Lower lobe of right lung (tissue), 2 donors: ENCODE data around the gene GAS2. TPM values are rescaled to one million over a fixed set of nuclear protein-coding genes. Genes with fewer than 3 reads are reported as not detected.

Source experiments
- ATAC-seq, 2 donors: fragments of 200-7000 bp; cut with Tn5 transposase; one replicate each; pipeline ENCODE4 v1.9.1; 2020 to 2022; ENCODE audit warnings: mild to moderate bottlenecking in 2 of 2, moderate library complexity in 2 of 2
- DNase-seq: peaks from one replicate; pipeline ENCODE4 v3.0.0-alpha.2; 2020
- H3K27ac ChIP-seq: fragments of 200-600 bp; one replicate; pipeline ENCODE4 v1.8.0; 2022
- H3K27me3 ChIP-seq: fragments of 200-600 bp; one replicate; pipeline ENCODE4 v1.8.0; 2022; ENCODE audit warnings: low read depth
- H3K36me3 ChIP-seq: fragments of 200-600 bp; one replicate; pipeline ENCODE4 v1.8.0; 2022; ENCODE audit warnings: mild to moderate bottlenecking
- H3K4me1 ChIP-seq: fragments of 200-600 bp; one replicate; pipeline ENCODE4 v1.8.0; 2022
- H3K4me3 ChIP-seq: fragments of 200-600 bp; one replicate; pipeline ENCODE4 v1.8.0; 2022; ENCODE audit warnings: mild to moderate bottlenecking
- H3K9me3 ChIP-seq: fragments of 200-600 bp; one replicate; pipeline ENCODE4 v1.8.0; 2022
- intact Hi-C: fragments of 100-400 bp; cut with DNase I; formaldehyde crosslinking; loops from one replicate; pipeline ENCODE4 v1.11.0; 2022
- total RNA-seq: library from RNA; stranded (reverse); fragmentation: NEBNext Ultra II Directional; extraction: Animal tissue kit (Norgen Biotek cat#: 25700); gene quantifications from one replicate; pipeline ENCODE4 v1.2.1, GENCODE V29; 2021
- TF ChIP-seq, protein P1 (sequence below): fragments of 200-600 bp; IDR thresholded peaks from one replicate; pipeline ENCODE4 v1.8.0; 2022; ENCODE audit warnings: antibody characterized with exemption, mild to moderate bottlenecking
- donor health status: DM: no; HTN: yes; CAD: no; lungs with severe emphysema.

GAS2 gene
- total RNA-seq, 1 donor from 2014 or later, result 2.6 TPM

DNA sequence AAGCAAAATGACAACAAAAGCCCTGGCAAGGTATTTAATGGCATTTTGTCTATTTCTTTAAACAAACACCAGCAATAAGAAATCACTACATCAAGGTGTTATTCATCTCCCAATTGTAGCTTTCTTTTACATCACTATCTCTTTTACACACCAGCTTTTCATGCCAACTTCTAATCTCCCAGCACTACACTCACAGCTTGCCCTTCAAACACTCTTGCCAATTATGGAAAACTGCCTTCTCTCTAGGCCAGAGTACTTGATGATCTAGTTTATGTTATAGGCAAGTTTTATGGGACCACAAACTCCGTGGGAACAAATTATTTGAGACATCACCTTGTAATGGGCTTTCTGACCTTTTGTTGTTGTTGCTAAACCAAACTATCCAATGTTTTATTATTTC, 101.9 kb downstream of the GAS2 start:
- Histone ChIP-seq H3K4me3 (no peak overlapping the region), H3K27ac (no peak overlapping the region), H3K27me3 (no peaks in the 10 kb centered on the region), H3K36me3 (no peaks in the 10 kb centered on the region), H3K9me3 (no peaks in the 10 kb centered on the region), H3K4me1 (no peaks in the 10 kb centered on the region)
- intact Hi-C loops, result no loop called here
- DNase-seq, result no peak
- no peak for ATAC-seq
- TF ChIP-seq, protein P1, sequence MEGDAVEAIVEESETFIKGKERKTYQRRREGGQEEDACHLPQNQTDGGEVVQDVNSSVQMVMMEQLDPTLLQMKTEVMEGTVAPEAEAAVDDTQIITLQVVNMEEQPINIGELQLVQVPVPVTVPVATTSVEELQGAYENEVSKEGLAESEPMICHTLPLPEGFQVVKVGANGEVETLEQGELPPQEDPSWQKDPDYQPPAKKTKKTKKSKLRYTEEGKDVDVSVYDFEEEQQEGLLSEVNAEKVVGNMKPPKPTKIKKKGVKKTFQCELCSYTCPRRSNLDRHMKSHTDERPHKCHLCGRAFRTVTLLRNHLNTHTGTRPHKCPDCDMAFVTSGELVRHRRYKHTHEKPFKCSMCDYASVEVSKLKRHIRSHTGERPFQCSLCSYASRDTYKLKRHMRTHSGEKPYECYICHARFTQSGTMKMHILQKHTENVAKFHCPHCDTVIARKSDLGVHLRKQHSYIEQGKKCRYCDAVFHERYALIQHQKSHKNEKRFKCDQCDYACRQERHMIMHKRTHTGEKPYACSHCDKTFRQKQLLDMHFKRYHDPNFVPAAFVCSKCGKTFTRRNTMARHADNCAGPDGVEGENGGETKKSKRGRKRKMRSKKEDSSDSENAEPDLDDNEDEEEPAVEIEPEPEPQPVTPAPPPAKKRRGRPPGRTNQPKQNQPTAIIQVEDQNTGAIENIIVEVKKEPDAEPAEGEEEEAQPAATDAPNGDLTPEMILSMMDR, result no peak

- TF ChIP-seq, protein P1, result no peak
Measured at GRCh38 chr11:22769081-22769480, 102.7 kb downstream of the GAS2 start.

DNA sequence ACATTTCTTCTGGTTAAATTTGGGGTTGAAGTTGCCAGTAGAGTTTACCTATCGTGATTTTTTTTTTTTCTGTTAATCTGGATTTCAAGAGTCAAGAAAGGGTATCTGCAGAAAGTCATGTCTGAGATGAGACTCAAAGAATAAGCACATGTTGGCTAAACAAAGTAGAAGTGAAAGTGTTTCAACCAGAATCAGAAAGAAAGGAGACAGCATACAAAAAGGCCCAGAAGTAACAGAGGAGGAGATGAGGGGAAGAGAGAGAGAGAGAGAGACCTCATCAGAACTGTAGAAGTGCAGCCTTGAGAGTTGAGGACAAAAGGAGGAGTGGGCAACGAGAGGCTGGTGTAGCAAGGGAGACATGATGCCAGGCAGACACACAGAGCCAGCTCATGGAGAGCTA, 108.3 kb downstream of the GAS2 start:
- no peaks in the 10 kb centered on the region for H3K36me3 ChIP-seq
- ATAC-seq (no peak), DNase-seq (no peak)
- H3K27me3 ChIP-seq, result no peaks in the 10 kb centered on the region
- TF ChIP-seq, protein P1, result no peak
- H3K4me1 ChIP-seq, result no peaks in the 10 kb centered on the region
- no peak overlapping the region for H3K27ac ChIP-seq
- intact Hi-C loops, result no loop called here
- no peaks in the 10 kb centered on the region for H3K9me3 ChIP-seq
- H3K4me3 ChIP-seq, result no peak overlapping the region

More at GRCh38 chr11:22769081-22769480, 102.7 kb downstream of the GAS2 start:
- intact Hi-C loops, result no loop called here
- Histone ChIP-seq H3K4me3 (no peak overlapping the region), H3K27ac (no peak overlapping the region), H3K36me3 (no peaks in the 10 kb centered on the region), H3K27me3 (no peaks in the 10 kb centered on the region), H3K9me3 (no peaks in the 10 kb centered on the region), H3K4me1 (no peaks in the 10 kb centered on the region)
- no peak for DNase-seq
- ATAC-seq, result no peak

DNA sequence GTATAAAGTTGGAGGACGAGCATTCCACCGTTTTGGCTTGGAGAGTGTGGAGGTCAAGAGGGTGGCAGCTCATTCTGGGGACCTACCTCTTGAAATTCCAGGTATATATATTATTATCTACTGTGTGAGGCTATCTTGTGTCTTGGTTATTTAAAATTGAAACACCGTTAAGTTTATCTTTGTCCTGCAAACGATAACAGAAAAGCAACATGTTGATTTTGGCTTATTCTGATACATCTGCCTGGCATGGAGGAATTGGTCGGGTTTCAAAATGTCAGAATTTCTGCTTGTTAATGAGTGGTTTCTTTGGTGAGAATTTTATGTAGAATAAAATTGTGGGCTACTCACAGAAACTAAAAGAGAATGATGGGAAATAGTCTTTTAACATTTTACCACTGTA, 108.8 kb downstream of the GAS2 start:
- no peaks in the 10 kb centered on the region for H3K27me3 ChIP-seq
- no peak overlapping the region for H3K27ac ChIP-seq
- DNase-seq (no peak), ATAC-seq (no peak)
- TF ChIP-seq, protein P1, result no peak
- H3K9me3 ChIP-seq, result no peaks in the 10 kb centered on the region
- H3K4me1 ChIP-seq, result no peaks in the 10 kb centered on the region
- H3K36me3 ChIP-seq, result no peaks in the 10 kb centered on the region
- H3K4me3 ChIP-seq, result no peak overlapping the region
- intact Hi-C loops, result no loop called here

DNA sequence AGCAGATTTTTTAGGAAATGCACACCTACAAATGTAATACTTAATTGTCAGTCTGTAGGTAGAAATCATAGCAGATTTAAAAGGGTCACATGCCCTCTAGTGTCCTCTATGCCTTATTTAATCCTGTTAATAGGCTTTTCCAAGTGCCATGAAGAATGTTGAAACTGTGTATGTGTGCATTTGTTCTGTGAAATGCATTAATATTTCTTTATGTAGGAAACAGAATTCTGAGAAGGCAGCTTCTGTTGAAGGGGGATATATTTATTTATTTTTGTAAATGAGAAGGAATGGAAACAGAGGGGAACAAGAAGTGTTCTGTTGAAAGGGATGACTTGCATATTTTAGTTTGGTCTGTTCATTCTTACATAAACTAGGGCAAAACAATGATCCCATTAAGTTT, 112.2 kb downstream of the GAS2 start:
- intact Hi-C loops, result no loop called here
- Histone ChIP-seq H3K27ac (no peak overlapping the region), H3K4me3 (no peak overlapping the region), H3K9me3 (no peaks in the 10 kb centered on the region), H3K36me3 (no peaks in the 10 kb centered on the region), H3K4me1 (no peaks in the 10 kb centered on the region), H3K27me3 (no peaks in the 10 kb centered on the region)
- TF ChIP-seq, protein P1, result no peak
- DNase-seq, result no peak
- no peak for ATAC-seq

- ATAC-seq (no peak), DNase-seq (no peak)
- Histone ChIP-seq H3K4me3 (no peak overlapping the region), H3K9me3 (no peaks in the 10 kb centered on the region), H3K27me3 (no peaks in the 10 kb centered on the region), H3K36me3 (no peaks in the 10 kb centered on the region), H3K27ac (no peak overlapping the region), H3K4me1 (no peaks in the 10 kb centered on the region)
- intact Hi-C loops, result no loop called here
- TF ChIP-seq, protein P1, result no peak
Measured at GRCh38 chr11:22779850-22780249, 113.4 kb downstream of the GAS2 start.
